Measurements from ENCODE around the gene LZTFL1.

- no peak for TF ChIP-seq CTCF (IDR thresholded peaks at IDR 0.05; ENCODE audit: low read depth, low read length, missing input control)
- TF ChIP-seq, protein P1, sequence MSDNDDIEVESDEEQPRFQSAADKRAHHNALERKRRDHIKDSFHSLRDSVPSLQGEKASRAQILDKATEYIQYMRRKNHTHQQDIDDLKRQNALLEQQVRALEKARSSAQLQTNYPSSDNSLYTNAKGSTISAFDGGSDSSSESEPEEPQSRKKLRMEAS (IDR thresholded peaks at IDR 0.05), result no peak
- TF ChIP-seq, protein P2, sequence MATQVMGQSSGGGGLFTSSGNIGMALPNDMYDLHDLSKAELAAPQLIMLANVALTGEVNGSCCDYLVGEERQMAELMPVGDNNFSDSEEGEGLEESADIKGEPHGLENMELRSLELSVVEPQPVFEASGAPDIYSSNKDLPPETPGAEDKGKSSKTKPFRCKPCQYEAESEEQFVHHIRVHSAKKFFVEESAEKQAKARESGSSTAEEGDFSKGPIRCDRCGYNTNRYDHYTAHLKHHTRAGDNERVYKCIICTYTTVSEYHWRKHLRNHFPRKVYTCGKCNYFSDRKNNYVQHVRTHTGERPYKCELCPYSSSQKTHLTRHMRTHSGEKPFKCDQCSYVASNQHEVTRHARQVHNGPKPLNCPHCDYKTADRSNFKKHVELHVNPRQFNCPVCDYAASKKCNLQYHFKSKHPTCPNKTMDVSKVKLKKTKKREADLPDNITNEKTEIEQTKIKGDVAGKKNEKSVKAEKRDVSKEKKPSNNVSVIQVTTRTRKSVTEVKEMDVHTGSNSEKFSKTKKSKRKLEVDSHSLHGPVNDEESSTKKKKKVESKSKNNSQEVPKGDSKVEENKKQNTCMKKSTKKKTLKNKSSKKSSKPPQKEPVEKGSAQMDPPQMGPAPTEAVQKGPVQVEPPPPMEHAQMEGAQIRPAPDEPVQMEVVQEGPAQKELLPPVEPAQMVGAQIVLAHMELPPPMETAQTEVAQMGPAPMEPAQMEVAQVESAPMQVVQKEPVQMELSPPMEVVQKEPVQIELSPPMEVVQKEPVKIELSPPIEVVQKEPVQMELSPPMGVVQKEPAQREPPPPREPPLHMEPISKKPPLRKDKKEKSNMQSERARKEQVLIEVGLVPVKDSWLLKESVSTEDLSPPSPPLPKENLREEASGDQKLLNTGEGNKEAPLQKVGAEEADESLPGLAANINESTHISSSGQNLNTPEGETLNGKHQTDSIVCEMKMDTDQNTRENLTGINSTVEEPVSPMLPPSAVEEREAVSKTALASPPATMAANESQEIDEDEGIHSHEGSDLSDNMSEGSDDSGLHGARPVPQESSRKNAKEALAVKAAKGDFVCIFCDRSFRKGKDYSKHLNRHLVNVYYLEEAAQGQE (IDR thresholded peaks at IDR 0.05), result no peak
- TF ChIP-seq YY1 (IDR thresholded peaks at IDR 0.05), result no peak
- no peak for TF ChIP-seq EGR1 (IDR thresholded peaks at IDR 0.05; ENCODE audit: low read depth in 2 of 2)
- no peak for TF ChIP-seq ZBTB33 (IDR thresholded peaks at IDR 0.05)
- no peak for TF ChIP-seq GABPA (IDR thresholded peaks at IDR 0.05 in 1 of 2, conservative IDR thresholded peaks at IDR 0.05 in 1 of 2)
Observed at GRCh38 chr3:45874677-45875346, 32.9 kb upstream of the LZTFL1 start.
